Neuron (in vitro differentiated cells): Measurements from ENCODE around the gene HDAC9.
A peak's percentile ranks its signal among the peaks of the same experiment; 100 is the strongest.

Experiments used
- H2AFZ ChIP-seq: one replicate; pipeline ENCODE4 v1.6.1; 2013; ENCODE audit warnings: low read depth, mild to moderate bottlenecking, inconsistent platforms, low read length, moderate library complexity
- H3K27me3 ChIP-seq: one replicate; pipeline ENCODE4 v1.6.1; 2013; ENCODE audit warnings: low read length; ENCODE audit not compliant: insufficient read depth
- H3K36me3 ChIP-seq: one replicate; pipeline ENCODE4 v1.6.1; 2013; ENCODE audit warnings: low read length; ENCODE audit not compliant: insufficient read depth
- H3K4me1 ChIP-seq: one replicate; pipeline ENCODE4 v1.6.1; 2013; ENCODE audit warnings: low read length; ENCODE audit not compliant: insufficient read depth
- H3K4me3 ChIP-seq: 2 replicates; pipeline ENCODE4 v1.5.1; 2013; ENCODE audit warnings: mild to moderate bottlenecking, low read length, moderate library complexity
- H3K9me3 ChIP-seq: one replicate; pipeline ENCODE4 v1.6.1; 2013; ENCODE audit warnings: low read length

Gene HDAC9

DNA sequence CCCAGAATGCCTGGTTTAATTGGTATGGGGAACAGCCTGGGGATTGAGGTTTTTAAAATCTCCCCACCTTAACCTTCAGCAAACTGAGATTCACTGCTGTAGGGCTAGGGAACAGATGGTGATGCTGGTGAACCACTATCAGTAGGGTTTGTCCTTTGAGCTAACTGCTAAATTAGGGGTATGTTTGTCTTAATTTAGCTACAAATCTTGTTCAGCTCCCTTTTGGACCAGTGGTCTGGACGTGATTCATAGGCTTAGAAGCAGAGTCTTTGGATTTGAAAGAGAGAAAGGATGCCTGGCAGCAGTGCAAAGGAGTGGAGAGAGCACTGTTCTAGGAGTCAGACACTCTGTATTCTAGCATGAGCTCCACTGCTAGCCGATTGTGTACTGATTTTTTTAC, 2.8 kb downstream of the HDAC9 start:
- Histone ChIP-seq H2AFZ (no peak overlapping the region), H3K36me3 (no peaks in the 10 kb centered on the region), H3K9me3 (no peaks in the 10 kb centered on the region), H3K4me3 (peak overlapping the region; percentile 88), H3K4me1 (peaks cover 32% of the 10 kb centered on the region), H3K27me3 (no peaks in the 10 kb centered on the region)

DNA sequence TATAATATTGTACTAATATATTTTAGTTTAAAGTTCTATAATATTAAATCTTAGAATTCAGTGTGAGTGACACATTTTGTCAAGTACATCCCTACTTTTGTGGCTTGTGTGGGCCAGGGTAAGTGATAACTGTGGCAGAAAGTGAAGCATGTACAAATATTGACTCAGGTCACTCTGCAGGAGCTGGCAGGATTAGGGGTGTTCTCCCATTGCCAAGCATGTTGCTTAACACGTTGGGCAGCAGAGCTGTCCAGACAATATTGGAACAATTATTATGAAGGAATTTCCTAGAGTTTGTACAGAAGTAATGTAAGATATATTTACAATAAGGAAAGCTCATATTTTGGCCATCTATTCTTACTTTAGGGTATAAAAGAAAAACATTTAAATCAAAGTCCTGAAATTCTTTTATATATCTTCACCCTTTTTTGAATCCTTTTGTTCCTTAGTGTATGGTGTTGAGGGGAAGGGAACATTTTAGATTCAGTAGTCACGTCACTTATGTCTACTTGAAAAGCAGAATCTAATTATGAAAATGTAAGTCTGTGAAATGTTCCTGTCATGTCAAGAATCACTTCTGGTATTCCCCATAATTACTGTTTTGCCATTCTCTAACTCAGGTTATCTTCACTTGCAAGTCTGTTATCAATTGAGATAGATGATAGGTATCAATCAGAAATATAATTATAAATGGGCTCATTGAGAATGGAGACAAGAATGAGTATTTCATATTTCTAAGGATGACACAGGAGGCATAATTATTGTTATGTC, 4.0 kb downstream of the HDAC9 start:
- no peak overlapping the region for H3K4me3 ChIP-seq
- H2AFZ ChIP-seq, result no peak overlapping the region
- H3K9me3 ChIP-seq, result no peaks in the 10 kb centered on the region

DNA sequence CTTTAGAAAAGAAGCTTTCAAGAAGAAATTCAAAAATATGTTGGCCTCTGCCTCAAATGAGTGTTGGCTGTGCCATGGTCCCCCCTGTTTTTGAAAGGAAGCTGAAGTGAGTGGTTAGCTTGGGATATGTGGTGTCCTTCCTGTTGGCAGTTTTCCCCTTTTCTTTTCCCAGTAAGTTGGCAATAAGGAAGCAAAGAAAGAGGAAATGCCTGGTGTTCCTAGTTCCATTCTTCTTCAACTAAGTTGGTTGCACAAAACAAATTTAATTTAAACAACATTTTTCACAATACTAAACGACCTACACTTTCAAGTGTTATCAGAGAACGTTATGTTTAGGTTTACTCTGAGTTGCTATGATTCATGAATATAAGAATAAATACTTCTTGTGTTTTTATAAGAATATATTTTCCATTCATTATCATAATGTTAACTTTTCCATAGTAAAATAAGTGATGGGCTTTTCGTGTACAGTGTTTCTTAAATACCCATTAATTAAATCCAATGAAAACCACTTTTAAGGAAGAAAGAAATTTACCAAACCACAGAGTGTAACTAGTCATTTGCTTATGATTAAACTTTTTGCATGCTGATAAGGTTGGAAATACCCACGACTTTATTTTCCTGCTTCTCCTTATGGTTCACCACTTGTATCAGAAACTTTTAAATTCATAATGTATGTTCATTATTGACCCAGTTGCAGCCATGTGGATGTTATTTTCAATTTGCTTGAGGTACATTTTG, 7.7 kb downstream of the HDAC9 start:
- Histone ChIP-seq H3K4me1 (peaks cover 10% of the 10 kb centered on the region), H3K4me3 (no peak overlapping the region), H2AFZ (no peak overlapping the region), H3K27me3 (no peaks in the 10 kb centered on the region), H3K36me3 (no peaks in the 10 kb centered on the region), H3K9me3 (no peaks in the 10 kb centered on the region)

More for the DNA sequence above, 4.0 kb downstream of the HDAC9 start:
- Histone ChIP-seq H3K27me3 (no peaks in the 10 kb centered on the region), H3K4me1 (peaks cover 31% of the 10 kb centered on the region), H3K36me3 (no peaks in the 10 kb centered on the region)

DNA sequence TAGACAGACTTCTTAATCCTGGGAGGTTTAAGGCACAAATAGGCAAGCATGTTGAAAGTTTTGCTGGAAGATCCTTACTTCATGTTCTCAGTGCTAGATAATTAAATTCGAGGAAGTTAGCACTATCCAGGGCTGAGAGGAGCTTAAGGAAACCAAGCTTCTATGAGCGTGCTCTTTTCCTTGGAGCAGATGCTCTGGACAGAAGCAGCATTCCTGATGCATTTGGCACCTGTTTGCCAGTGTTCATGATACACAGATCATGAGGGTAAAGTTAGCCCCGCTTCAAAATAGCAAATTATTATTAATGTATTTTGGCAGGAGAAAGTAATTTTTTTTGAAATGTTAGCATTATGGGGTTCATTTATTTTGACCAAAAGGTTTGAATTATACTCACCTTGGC, 9.4 kb downstream of the HDAC9 start:
- Histone ChIP-seq H3K36me3 (no peaks in the 10 kb centered on the region), H3K4me1 (no peaks in the 10 kb centered on the region), H3K4me3 (no peak overlapping the region), H2AFZ (no peak overlapping the region), H3K9me3 (no peaks in the 10 kb centered on the region), H3K27me3 (no peaks in the 10 kb centered on the region)

DNA sequence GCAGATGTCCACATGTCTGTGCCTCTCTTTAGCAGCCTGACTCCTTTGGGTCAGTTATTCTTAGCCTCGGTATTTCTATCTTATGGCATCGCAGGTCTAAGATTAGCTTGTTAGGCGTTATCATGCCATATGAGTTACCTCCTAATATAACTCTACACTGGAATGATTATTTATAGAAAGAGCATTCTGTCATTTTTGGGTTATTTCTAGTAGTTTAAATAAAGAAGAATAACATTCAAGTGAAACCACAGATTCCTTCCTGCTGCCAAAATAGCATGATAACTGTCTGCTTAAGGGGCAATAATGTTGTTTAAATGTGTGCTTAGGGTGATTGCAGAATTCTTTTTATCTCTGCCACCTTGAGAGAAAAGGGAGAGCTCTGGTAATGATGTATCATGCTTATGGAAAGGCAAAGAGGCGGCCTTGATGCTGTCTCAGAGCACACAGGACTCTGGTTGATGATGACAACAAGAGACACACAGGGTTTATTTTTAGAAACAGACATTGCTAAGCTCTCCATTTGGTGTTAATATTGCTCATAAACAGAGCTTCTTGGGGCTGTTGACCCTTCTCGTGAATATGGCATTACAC, 10.4 kb downstream of the HDAC9 start:
- Histone ChIP-seq H3K9me3 (no peaks in the 10 kb centered on the region), H2AFZ (no peak overlapping the region), H3K4me1 (no peaks in the 10 kb centered on the region), H3K27me3 (no peaks in the 10 kb centered on the region), H3K36me3 (no peaks in the 10 kb centered on the region), H3K4me3 (no peak overlapping the region)

DNA sequence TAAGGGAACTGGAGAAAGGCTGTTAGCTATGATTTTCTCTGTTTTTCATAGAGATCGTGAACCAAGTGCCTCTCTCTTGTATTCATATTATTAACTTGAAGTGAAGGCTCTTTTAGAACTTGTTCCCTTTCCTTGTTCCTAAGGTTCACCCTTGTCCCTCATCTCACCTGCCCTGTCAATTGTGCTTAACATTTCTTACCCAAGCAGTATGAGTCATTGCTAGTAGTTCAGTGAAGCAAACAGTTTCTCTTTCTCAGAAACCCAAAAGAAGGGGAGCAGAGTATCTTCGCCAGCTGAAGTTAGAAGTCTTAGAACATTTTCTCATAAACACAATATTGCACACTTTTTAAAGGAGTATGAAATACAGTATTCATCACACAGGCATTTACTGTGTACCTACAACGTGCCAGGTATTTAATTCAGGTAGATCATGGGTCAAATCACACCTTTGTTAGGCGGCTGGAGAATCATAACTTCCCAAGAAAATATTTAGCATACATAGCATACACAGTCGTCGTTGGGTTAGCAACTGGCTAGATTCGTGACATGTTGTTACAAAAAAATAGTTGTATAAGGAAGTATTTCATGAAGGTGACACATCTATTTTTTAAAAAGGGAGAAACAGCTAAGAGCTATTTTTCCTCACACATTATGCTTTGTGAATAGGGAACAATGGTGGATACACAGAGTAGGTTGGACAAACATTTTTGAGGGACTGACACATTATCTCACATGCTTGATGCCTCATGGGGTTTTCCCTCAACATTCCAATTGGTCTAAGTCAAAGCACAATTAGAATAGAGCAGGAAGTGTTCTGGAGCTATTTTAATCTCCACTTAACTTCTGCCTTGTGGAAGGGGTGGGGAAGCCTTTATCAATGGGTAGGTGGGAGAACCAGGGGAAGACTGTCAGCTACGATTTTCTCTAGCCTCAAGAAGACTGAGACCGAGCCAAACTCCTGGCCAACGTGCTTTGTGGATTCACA, 13.2 kb downstream of the HDAC9 start:
- Histone ChIP-seq H2AFZ (no peak overlapping the region), H3K9me3 (no peaks in the 10 kb centered on the region), H3K27me3 (no peaks in the 10 kb centered on the region), H3K4me1 (no peaks in the 10 kb centered on the region), H3K4me3 (no peak overlapping the region), H3K36me3 (no peaks in the 10 kb centered on the region)

DNA sequence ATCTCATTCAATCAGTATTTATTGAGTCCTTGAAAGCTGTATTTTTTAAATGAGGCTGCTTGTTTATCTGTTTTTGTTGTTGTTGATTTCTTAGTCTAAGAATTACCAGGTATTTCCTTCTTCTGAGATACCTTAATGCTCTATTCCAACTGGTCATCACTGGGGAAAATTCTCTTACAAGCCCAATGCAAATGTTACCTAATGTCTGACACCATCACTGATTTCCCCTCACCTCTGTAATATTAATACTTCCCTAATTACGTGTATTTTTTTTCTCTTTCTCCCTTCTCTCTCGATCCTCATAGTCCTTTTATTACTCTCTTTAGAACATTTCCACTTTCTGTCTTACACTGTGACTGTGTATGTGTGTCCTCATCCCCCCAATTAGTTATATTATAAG, 13.9 kb downstream of the HDAC9 start:
- H2AFZ ChIP-seq, result no peak overlapping the region
- H3K4me1 ChIP-seq, result no peaks in the 10 kb centered on the region
- H3K27me3 ChIP-seq, result no peaks in the 10 kb centered on the region
- no peaks in the 10 kb centered on the region for H3K9me3 ChIP-seq
- no peaks in the 10 kb centered on the region for H3K36me3 ChIP-seq
- no peak overlapping the region for H3K4me3 ChIP-seq

DNA sequence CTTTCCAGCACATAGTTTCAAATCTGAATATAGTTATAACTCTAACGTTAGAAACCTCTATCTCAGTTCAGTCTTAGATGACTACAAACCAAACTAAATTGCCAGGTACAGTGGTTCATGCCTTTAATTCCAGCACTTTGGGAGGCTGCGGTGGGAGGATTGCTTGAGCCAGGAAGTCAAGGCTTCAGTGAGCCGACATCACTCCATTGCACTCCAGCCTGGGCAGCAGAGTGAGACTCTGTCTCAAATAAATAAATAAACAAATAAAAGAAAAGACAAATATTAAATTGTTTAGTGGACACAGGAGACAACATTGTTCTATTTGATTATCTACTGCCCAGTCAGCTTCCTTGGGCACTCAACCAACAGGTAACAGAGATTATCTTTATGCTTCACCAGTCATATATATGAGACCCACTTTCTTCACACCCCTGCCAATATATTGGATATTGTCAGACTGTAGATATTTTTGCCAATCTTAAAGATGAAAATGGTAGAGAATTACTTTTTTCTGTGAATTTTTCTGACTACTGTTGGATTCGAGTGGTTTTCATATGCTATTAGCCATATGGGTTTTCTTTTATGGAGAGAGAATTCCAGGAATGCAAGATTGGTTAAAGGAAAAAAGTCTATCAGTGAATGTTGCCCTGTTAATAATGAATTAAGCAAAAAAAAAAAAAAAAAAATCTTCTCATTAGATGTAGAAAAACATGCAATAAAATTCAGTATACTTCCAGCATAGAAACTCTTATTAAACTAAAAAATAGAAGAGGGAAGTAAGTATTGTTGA, 16.0 kb downstream of the HDAC9 start:
- peaks cover 2% of the 10 kb centered on the region for H3K4me1 ChIP-seq
- no peaks in the 10 kb centered on the region for H3K9me3 ChIP-seq
- no peak overlapping the region for H3K4me3 ChIP-seq
- H3K36me3 ChIP-seq, result no peaks in the 10 kb centered on the region
- no peaks in the 10 kb centered on the region for H3K27me3 ChIP-seq
- no peak overlapping the region for H2AFZ ChIP-seq

DNA sequence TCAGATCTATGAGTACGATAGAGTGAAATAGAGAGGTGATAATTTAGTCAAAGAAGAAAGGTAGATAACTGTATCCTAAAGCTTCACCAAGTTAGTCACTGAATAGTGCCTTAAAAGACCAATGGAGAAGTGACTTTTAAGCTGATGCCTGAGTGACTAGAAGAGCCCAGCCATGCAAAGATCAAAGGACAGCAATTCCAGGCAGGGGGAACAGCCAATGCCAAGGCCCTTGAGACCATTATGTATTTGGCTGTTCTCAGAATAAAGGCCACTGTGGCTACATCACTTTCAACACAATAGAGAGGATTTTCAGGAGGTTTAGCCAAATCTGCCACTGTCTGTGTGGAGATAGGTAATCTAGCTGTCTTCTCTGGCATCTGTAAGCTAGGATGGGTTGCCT, 17.8 kb downstream of the HDAC9 start:
- Histone ChIP-seq H2AFZ (no peak overlapping the region), H3K4me1 (peaks cover 2% of the 10 kb centered on the region), H3K27me3 (no peaks in the 10 kb centered on the region), H3K9me3 (no peaks in the 10 kb centered on the region), H3K4me3 (no peak overlapping the region), H3K36me3 (no peaks in the 10 kb centered on the region)

DNA sequence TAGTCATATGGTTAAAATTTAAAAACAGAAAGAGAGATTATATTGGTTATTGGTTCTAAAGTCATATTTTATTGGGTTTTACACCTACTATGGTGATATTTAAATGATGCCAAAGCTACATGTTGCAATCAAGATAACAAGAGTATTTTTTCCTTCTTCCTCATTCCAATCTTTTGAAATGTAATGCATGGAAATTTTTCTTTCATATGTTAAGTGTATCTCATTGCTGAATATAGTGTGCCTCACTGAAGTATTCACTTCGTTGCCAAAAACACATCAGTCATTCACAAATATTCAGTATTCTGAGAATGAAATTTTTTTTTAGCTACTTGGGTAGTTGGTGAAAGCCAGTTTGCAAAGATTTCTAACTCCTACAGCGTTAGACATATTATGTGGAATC, 19.5 kb downstream of the HDAC9 start:
- Histone ChIP-seq H3K27me3 (no peaks in the 10 kb centered on the region), H3K4me3 (no peak overlapping the region)

DNA sequence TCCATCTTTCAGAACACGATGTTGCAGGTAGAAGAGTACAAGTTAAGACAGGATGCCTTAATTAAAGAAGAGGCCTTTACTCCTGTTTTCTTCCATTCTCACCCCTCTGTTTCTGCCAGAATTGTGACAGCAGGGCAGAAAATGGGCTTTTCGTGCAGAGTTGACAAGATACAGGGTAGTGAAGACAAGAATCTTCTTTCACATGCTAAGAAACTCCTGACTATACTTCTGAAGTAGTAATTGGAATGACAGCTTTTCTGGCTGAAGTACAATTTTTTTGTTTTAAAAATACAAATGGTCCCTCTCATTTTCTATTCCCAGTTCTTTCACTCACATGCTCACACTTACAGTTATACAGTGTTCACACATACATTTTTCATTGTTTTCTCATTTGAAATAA, 22.1 kb downstream of the HDAC9 start:
- Histone ChIP-seq H3K4me3 (no peak overlapping the region), H3K27me3 (no peaks in the 10 kb centered on the region), H3K4me1 (peaks cover 5% of the 10 kb centered on the region), H3K9me3 (no peaks in the 10 kb centered on the region), H3K36me3 (no peaks in the 10 kb centered on the region), H2AFZ (no peak overlapping the region)

More for the DNA sequence above, 19.5 kb downstream of the HDAC9 start:
- Histone ChIP-seq H2AFZ (no peak overlapping the region), H3K4me1 (peaks cover 2% of the 10 kb centered on the region), H3K36me3 (no peaks in the 10 kb centered on the region), H3K9me3 (no peaks in the 10 kb centered on the region)

DNA sequence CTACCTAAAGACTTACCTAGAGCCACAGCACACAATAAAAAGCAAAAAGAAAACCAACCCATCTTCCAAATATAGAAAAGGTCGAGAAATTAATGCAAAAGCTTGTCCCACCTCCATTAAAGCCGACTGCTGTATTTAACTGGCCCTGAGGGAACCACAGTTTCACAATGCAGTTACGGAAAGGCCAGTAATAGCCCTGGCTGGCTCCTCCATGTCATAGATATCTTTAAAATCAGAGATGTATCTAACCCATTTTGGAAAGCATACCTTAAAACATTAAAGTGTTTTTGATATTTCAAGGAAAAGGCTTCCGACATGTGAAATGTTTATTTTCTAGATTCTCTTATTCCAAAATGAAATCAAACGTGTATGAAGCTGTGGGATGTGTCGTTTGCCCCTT, 23.0 kb downstream of the HDAC9 start:
- Histone ChIP-seq H2AFZ (no peak overlapping the region), H3K36me3 (no peaks in the 10 kb centered on the region), H3K27me3 (no peaks in the 10 kb centered on the region), H3K4me3 (no peak overlapping the region), H3K4me1 (peaks cover 5% of the 10 kb centered on the region), H3K9me3 (no peaks in the 10 kb centered on the region)
